PFSK-1 (cell line): ENCODE results near the gene TPK1.

Experiments
- FOXP2 ChIP-seq: optimal IDR thresholded peaks from 2 replicates; pipeline ENCODE3; 2011; ENCODE audit warnings: borderline replicate concordance, control low read depth, inconsistent platforms; ENCODE audit not compliant: insufficient read depth; ENCODE audit errors: extremely low read length, extremely low read depth
- POLR2AphosphoS5 ChIP-seq: IDR thresholded peaks from 2 replicates; pipeline ENCODE4 v1.6.1; 2012; ENCODE audit warnings: low read depth, mild to moderate bottlenecking, control low read depth, low read length, moderate library complexity
- REST ChIP-seq, 2 experiments: IDR thresholded peaks; 2 replicates each; pipeline versions ENCODE4 v1.6.1 to v1.8.0; 2011 to 2012; ENCODE audit warnings: low read depth in 2 of 2, low read length in 2 of 2, control low read depth in 1 of 2, inconsistent platforms in 1 of 2, mild to moderate bottlenecking in 1 of 2, moderate library complexity in 1 of 2; ENCODE audit not compliant: insufficient read depth in 1 of 2
- SIN3A ChIP-seq: IDR thresholded peaks from 2 replicates; pipeline ENCODE4 v1.6.1; 2012; ENCODE audit warnings: mild to moderate bottlenecking, low read length, moderate library complexity, borderline replicate concordance; ENCODE audit not compliant: insufficient read depth
- TAF1 ChIP-seq: IDR thresholded peaks from 2 replicates; pipeline ENCODE4 v1.6.1; 2012; ENCODE audit warnings: low read length, control low read depth, borderline replicate concordance; ENCODE audit not compliant: insufficient read depth

The TPK1 gene

GRCh38 chr7:144525956-144526355, 309.9 kb downstream of the TPK1 start:
- no peak for TF ChIP-seq POLR2AphosphoS5
- no peak for TF ChIP-seq FOXP2
- TF ChIP-seq SIN3A = no peak
- TF ChIP-seq TAF1 = no peak
- no peak for TF ChIP-seq REST (IDR thresholded peaks at IDR 0.05; ENCODE audit: insufficient read depth in 1 of 2, low read depth in 2 of 2, low read length in 2 of 2)

- no peak for TF ChIP-seq POLR2AphosphoS5
- no peak for TF ChIP-seq REST (IDR thresholded peaks at IDR 0.05; ENCODE audit: insufficient read depth in 1 of 2, low read depth in 2 of 2, low read length in 2 of 2)
- TF ChIP-seq SIN3A = no peak
- no peak for TF ChIP-seq TAF1
- TF ChIP-seq FOXP2 = no peak
Measured at GRCh38 chr7:144524271-144524670, 311.6 kb downstream of the TPK1 start.

- TF ChIP-seq POLR2AphosphoS5 = no peak
- TF ChIP-seq FOXP2 = no peak
- TF ChIP-seq REST (IDR thresholded peaks at IDR 0.05; ENCODE audit: insufficient read depth in 1 of 2, low read depth in 2 of 2, low read length in 2 of 2) = no peak
- TF ChIP-seq TAF1 = no peak
- TF ChIP-seq SIN3A = no peak
Measured at GRCh38 chr7:144523621-144524020, 312.2 kb downstream of the TPK1 start.

- TF ChIP-seq SIN3A (no peak), FOXP2 (no peak), TAF1 (no peak), POLR2AphosphoS5 (no peak), REST (IDR thresholded peaks at IDR 0.05; ENCODE audit: insufficient read depth in 1 of 2, low read depth in 2 of 2, low read length in 2 of 2) (no peak)
Measured at GRCh38 chr7:144519925-144520324, 315.9 kb downstream of the TPK1 start.

GRCh38 chr7:144518360-144518759, 317.5 kb downstream of the TPK1 start:
- TF ChIP-seq REST (IDR thresholded peaks at IDR 0.05; ENCODE audit: insufficient read depth in 1 of 2, low read depth in 2 of 2, low read length in 2 of 2) = no peak
- TF ChIP-seq TAF1 = no peak
- no peak for TF ChIP-seq SIN3A
- no peak for TF ChIP-seq FOXP2
- no peak for TF ChIP-seq POLR2AphosphoS5
